H9 (cell line): ENCODE results near the gene IL16. TPM values are rescaled to one million over a fixed set of nuclear protein-coding genes. Genes with fewer than 3 reads are reported as not detected.

Experiments used
- DNase-seq: peaks from one replicate; pipeline ENCODE4 v3.0.0-alpha.2; 2017
- H2AFZ ChIP-seq: one replicate; pipeline ENCODE4 v1.6.1; 2013; ENCODE audit warnings: mild to moderate bottlenecking, low read length, control low read depth, moderate library complexity
- H2AK5ac ChIP-seq: 2 replicates; pipeline ENCODE4 v1.6.1; 2013; ENCODE audit warnings: low read length, control low read depth, mixed read lengths; ENCODE audit not compliant: insufficient read length
- H2BK120ac ChIP-seq: one replicate; pipeline ENCODE4 v1.6.1; 2013; ENCODE audit warnings: low read depth, mild to moderate bottlenecking, low read length, control low read depth, inconsistent platforms; ENCODE audit not compliant: poor library complexity, severe bottlenecking
- H2BK12ac ChIP-seq: 2 replicates; pipeline ENCODE4 v1.6.1; 2013; ENCODE audit warnings: low read length, control low read depth, mixed read lengths, low read depth; ENCODE audit not compliant: insufficient read length
- H2BK15ac ChIP-seq: 2 replicates; pipeline ENCODE4 v1.6.1; 2013; ENCODE audit warnings: low read depth, low read length, control low read depth
- H2BK20ac ChIP-seq: one replicate; pipeline ENCODE4 v1.6.1; 2013; ENCODE audit warnings: low read depth, mild to moderate bottlenecking, low read length, control low read depth, inconsistent platforms; ENCODE audit not compliant: poor library complexity, severe bottlenecking
- H2BK5ac ChIP-seq: 2 replicates; pipeline ENCODE4 v1.6.1; 2013; ENCODE audit warnings: low read length, control low read depth, mixed read lengths; ENCODE audit not compliant: insufficient read length
- H3K14ac ChIP-seq: 2 replicates; pipeline ENCODE4 v1.6.1; 2013; ENCODE audit warnings: low read length, control low read depth; ENCODE audit not compliant: insufficient read depth
- H3K18ac ChIP-seq: 2 replicates; pipeline ENCODE4 v1.6.1; 2013; ENCODE audit warnings: low read depth, mild to moderate bottlenecking, mixed read lengths, low read length, control low read depth; ENCODE audit not compliant: insufficient read length
- H3K23ac ChIP-seq: 2 replicates; pipeline ENCODE4 v1.6.1; 2013; ENCODE audit warnings: low read length, control low read depth, mixed read lengths, low read depth; ENCODE audit not compliant: insufficient read length
- H3K23me2 ChIP-seq: 2 replicates; pipeline ENCODE4 v1.6.1; 2013; ENCODE audit warnings: low read depth, mild to moderate bottlenecking, mixed read lengths, low read length, control low read depth; ENCODE audit not compliant: insufficient read length, poor library complexity, severe bottlenecking
- H3K27ac ChIP-seq: 2 replicates; pipeline ENCODE4 v1.5.1; 2013; ENCODE audit warnings: low read length, control low read depth, mixed read lengths, low read depth; ENCODE audit not compliant: insufficient read length
- H3K27me3 ChIP-seq: 2 replicates; pipeline ENCODE4 v1.6.1; 2013; ENCODE audit warnings: low read length, control low read depth, inconsistent platforms; ENCODE audit not compliant: insufficient read depth
- H3K4ac ChIP-seq: 2 replicates; pipeline ENCODE4 v1.6.1; 2013; ENCODE audit warnings: low read depth, mild to moderate bottlenecking, control low read depth, inconsistent platforms, low read length, moderate library complexity
- H3K4me1 ChIP-seq: 2 replicates; pipeline ENCODE4 v1.6.1; 2013; ENCODE audit warnings: low read length, control low read depth, inconsistent platforms; ENCODE audit not compliant: insufficient read depth
- H3K4me2 ChIP-seq: 2 replicates; pipeline ENCODE4 v1.6.1; 2013; ENCODE audit warnings: low read length, control low read depth, mixed read lengths; ENCODE audit not compliant: insufficient read length, insufficient read depth
- H3K56ac ChIP-seq: 2 replicates; pipeline ENCODE4 v1.6.1; 2013; ENCODE audit warnings: low read depth, mild to moderate bottlenecking, mixed read lengths, low read length, control low read depth; ENCODE audit not compliant: insufficient read length
- H3K79me1 ChIP-seq: 2 replicates; pipeline ENCODE4 v1.6.1; 2013; ENCODE audit warnings: low read depth, mild to moderate bottlenecking, moderate library complexity, low read length, control low read depth, inconsistent platforms; ENCODE audit not compliant: insufficient read depth, poor library complexity, severe bottlenecking
- H3K79me2 ChIP-seq: 2 replicates; pipeline ENCODE4 v1.6.1; 2013; ENCODE audit warnings: low read length, control low read depth, inconsistent platforms; ENCODE audit not compliant: insufficient read depth
- H3K9ac ChIP-seq: 2 replicates; pipeline ENCODE4 v1.6.1; 2013; ENCODE audit warnings: low read length, control low read depth, mixed read lengths; ENCODE audit not compliant: insufficient read length; ENCODE audit errors: extremely low read depth
- H3K9me3 ChIP-seq: one replicate; pipeline ENCODE4 v1.6.1; 2013; ENCODE audit warnings: low read depth, low read length, inconsistent platforms; ENCODE audit not compliant: control insufficient read depth
- H3T11ph ChIP-seq: one replicate; pipeline ENCODE4 v1.6.1; 2013; ENCODE audit warnings: mild to moderate bottlenecking, low read length, control low read depth, inconsistent platforms
- H4K20me1 ChIP-seq: one replicate; pipeline ENCODE4 v1.6.1; 2013; ENCODE audit not compliant: control insufficient read depth, insufficient read length, insufficient read depth
- H4K5ac ChIP-seq: 2 replicates; pipeline ENCODE4 v1.6.1; 2013; ENCODE audit warnings: low read depth, mild to moderate bottlenecking, mixed read lengths, low read length, control low read depth; ENCODE audit not compliant: insufficient read length
- H4K8ac ChIP-seq: replicated peaks from 2 replicates; pipeline ENCODE4 v1.6.1; 2013; ENCODE audit warnings: low read length, control low read depth, mixed read lengths, low read depth; ENCODE audit not compliant: insufficient read length
- H4K91ac ChIP-seq: 2 replicates; pipeline ENCODE4 v1.6.1; 2013; ENCODE audit warnings: low read depth, mild to moderate bottlenecking, moderate library complexity, mixed read lengths, low read length, control low read depth; ENCODE audit not compliant: insufficient read length
- H3K27ac Mint-ChIP-seq, 3 experiments: 2 replicates in 2 of 3; 3 replicates in 1 of 3; pipeline ENCODE4 v1.8.0; 2020 to 2021; ENCODE audit warnings: mixed read lengths in 3 of 3, mild to moderate bottlenecking in 1 of 3, moderate library complexity in 1 of 3
- H3K27me3 Mint-ChIP-seq: 2 replicates; pipeline ENCODE4 v1.8.0; 2021; ENCODE audit warnings: low read depth, mild to moderate bottlenecking, moderate library complexity, mixed read lengths
- H3K36me3 Mint-ChIP-seq, 3 experiments: 2 replicates in 2 of 3; 3 replicates in 1 of 3; pipeline ENCODE4 v1.8.0; 2020 to 2021; ENCODE audit warnings: low read depth in 3 of 3, mixed read lengths in 3 of 3; ENCODE audit not compliant: insufficient read depth in 1 of 3
- H3K4me1 Mint-ChIP-seq, 2 experiments: 2 replicates each; pipeline ENCODE4 v1.8.0; 2020; ENCODE audit warnings: mixed read lengths in 2 of 2
- H3K4me3 Mint-ChIP-seq, 2 experiments: 2 replicates in 1 of 2; 3 replicates in 1 of 2; pipeline ENCODE4 v1.8.0; 2020 to 2021; ENCODE audit warnings: mild to moderate bottlenecking in 2 of 2, mixed read lengths in 2 of 2, moderate library complexity in 1 of 2
- H3K9me3 Mint-ChIP-seq, 2 experiments: 2 replicates in 1 of 2; 3 replicates in 1 of 2; pipeline ENCODE4 v1.8.0; 2020; ENCODE audit warnings: mild to moderate bottlenecking in 2 of 2, mixed read lengths in 2 of 2, moderate library complexity in 1 of 2
- CTCF ChIP-seq: fragments of 200-600 bp; sonication (generic); conservative IDR thresholded peaks from 3 replicates; pipeline ENCODE4 v1.8.0; 2021; ENCODE audit warnings: antibody characterized with exemption, mild to moderate bottlenecking
- WGBS: extraction: QIAGEN DNeasy Blood & Tissue Kit; methylation state at CpG from one replicate; pipeline ENCODE4 v1.1.7; 2013; ENCODE audit warnings: missing lambda C conversion rate, low lambda C conversion rate, mixed read lengths; ENCODE audit not compliant: insufficient read length; ENCODE audit errors: extremely low coverage; 5-methylcytosine and 5-hydroxymethylcytosine counted together
- total RNA-seq: library from RNA; stranded (reverse); gene quantifications from 2 replicates; pipeline ENCODE4 v1.2.1, GENCODE V29; 2021

Gene IL16
- total RNA-seq, 1 experiment from 2014 or later: 0.28 TPM

GRCh38 chr15:81197688-81198281 lies 1.1 kb downstream of the IL16 start:
- Histone ChIP-seq H4K20me1 (no peaks in the 10 kb centered on the region), H3K18ac (no peak overlapping the region), H4K5ac (no peak overlapping the region), H3K79me2 (no peaks in the 10 kb centered on the region; the same call in 1 of the 2 replicates), H2BK120ac (no peak overlapping the region), H2BK15ac (no peak overlapping the region), H2AK5ac (no peak overlapping the region), H2AFZ (no peak overlapping the region), H3K27me3 (no peaks in the 10 kb centered on the region), H3K23me2 (no peaks in the 10 kb centered on the region), H3K79me1 (no peaks in the 10 kb centered on the region), H3T11ph (no peak overlapping the region), H4K8ac (no peak overlapping the region), H2BK20ac (no peak overlapping the region), H3K14ac (no peak overlapping the region), H3K4me2 (no peak overlapping the region), H3K9ac (no peak overlapping the region), H2BK5ac (no peak overlapping the region), H3K56ac (no peak overlapping the region), H3K23ac (no peak overlapping the region), H3K27ac (no peak overlapping the region), H2BK12ac (no peak overlapping the region), H3K4ac (no peak overlapping the region), H4K91ac (no peak overlapping the region), H3K9me3 (no peaks in the 10 kb centered on the region), H3K4me1 (no peaks in the 10 kb centered on the region)
- Mint-ChIP-seq H3K4me3 (no peak overlapping the region), H3K27ac (0 out of 7 replicates have a peak overlapping the region, but pooled peaks of 1 of the 3 experiments have one; percentile 59), H3K4me1 (peaks cover 13 to 25% of the 10 kb centered on the region in 2 experiments; a peak in 3 of 4 replicates), H3K9me3 (no peaks in the 10 kb centered on the region), H3K36me3 (no peaks in the 10 kb centered on the region), H3K27me3 (peaks cover 7% of the 10 kb centered on the region)
- no CpG with 5 or more reads among the region's 7 CpGs for WGBS
- no peak for DNase-seq
- TF ChIP-seq CTCF: no peak
